HG03097 (cell line): ENCODE data around the gene MAGEL2.
"Not testable (repeated sequence)": the region's sequence is repeated elsewhere in the genome, so short reads cannot be mapped to it uniquely, and the experiment has no call there.

Experiments used
- ATAC-seq: cut with Tn5 transposase; IDR thresholded peaks from one replicate; pipeline ENCODE4 v1.9.1; 2021; ENCODE audit not compliant: unreplicated experiment, low FRiP score

MAGEL2 gene

GRCh38 chr15:23616536-23616935, 31.1 kb downstream of the MAGEL2 start:
- no peak for ATAC-seq

DNA sequence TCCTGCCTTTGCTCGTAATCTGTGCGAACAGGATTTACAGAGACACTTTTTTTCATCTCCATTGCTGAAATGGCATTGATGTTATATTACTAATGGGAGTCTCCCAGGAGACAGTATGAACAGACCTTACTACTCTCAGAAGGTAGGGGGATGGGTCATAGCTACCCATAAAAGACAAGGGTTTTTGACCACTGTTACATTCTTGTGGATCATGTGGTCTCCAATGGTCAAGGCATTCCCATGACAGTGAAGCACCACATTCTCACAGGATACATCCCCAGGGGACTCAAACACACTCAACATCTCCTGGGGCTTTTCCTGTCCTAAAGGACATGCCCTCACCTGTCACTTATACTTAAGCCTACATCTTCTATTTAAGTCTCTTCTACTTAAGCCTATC, 41.4 kb downstream of the MAGEL2 start:
- no peak for ATAC-seq

- ATAC-seq = no peak
These were observed 45.5 kb downstream of the MAGEL2 start for GRCh38 chr15:23602124-23602523.

GRCh38 chr15:23599053-23599452, 48.6 kb downstream of the MAGEL2 start:
- no peak for ATAC-seq

DNA sequence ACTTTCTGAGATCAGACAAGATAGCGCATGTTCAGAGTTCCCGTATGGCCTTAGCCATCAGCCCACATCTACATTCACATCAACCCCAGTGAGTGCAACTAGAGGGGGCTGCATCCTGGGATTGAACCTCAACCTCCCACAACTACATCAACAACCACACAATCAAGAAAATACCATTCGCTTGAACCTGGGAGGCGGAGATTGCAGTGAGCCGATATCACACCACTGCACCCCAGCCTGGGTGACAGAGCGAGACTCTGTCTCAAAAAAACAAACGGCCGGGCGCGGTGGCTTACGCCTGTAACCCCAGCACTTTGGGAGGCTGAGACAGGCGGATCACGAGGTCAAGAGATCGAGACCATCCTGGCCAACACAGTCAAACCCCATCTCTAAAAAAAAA, 50.4 kb downstream of the MAGEL2 start:
- not testable (repeated sequence) for ATAC-seq

GRCh38 chr15:23596736-23597135, 50.9 kb downstream of the MAGEL2 start:
- ATAC-seq = no peak

DNA sequence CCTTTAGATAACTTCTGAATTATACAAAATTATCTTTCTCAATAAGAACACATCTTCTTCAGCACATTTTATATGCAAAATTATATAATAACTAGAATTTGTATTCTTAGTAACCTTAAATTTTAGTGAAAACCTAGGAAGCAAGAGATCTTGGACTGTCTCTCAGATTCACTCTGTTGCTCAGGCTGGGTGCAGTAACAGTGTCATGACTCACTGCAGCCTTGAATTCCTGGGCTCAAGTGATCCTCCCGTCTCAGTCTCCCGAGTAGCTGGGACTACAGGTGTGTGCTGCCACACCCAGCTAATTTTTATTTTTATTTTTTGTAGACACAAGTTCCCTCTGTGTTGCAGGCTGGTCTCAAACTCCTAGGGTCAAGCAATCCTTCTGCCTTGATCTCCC, 52.3 kb downstream of the MAGEL2 start:
- ATAC-seq = no peak

- ATAC-seq = no peak
These were observed 53.4 kb downstream of the MAGEL2 start for GRCh38 chr15:23594252-23594770.
